H1 (cell line): ENCODE measurements around the gene TTLL5. TPM values are rescaled to one million over a fixed set of nuclear protein-coding genes. Genes with fewer than 3 reads are reported as not detected.

ENCODE experiments used
- KDM4A ChIP-seq: IDR thresholded peaks from one replicate; pipeline ENCODE4 v1.7.1; 2012; ENCODE audit warnings: low read depth, mild to moderate bottlenecking, moderate library complexity, low read length, inconsistent platforms; ENCODE audit not compliant: severe bottlenecking
- POLR2A ChIP-seq, 2 experiments: IDR thresholded peaks; 1 replicate in 1 of 2; 2 replicates in 1 of 2; pipeline ENCODE4 v1.6.1; 2011; ENCODE audit warnings: low read depth in 2 of 2, low read length in 2 of 2, mild to moderate bottlenecking in 2 of 2; ENCODE audit errors: control extremely low read depth in 1 of 2
- SIN3A ChIP-seq, 2 experiments: IDR thresholded peaks in 1 of 2; conservative IDR thresholded peaks in 1 of 2; 2 replicates each; pipeline ENCODE4 v1.6.1; 2011 to 2012; ENCODE audit warnings: low read length in 2 of 2, improper control_type of control experiment in 1 of 2, low read depth in 1 of 2, mild to moderate bottlenecking in 1 of 2
- SIX5 ChIP-seq: IDR thresholded peaks from 2 replicates; pipeline ENCODE4 v1.6.1; 2011; ENCODE audit warnings: mild to moderate bottlenecking, low read depth, low read length
- SP2 ChIP-seq: IDR thresholded peaks from 2 replicates; pipeline ENCODE4 v1.6.1; 2012; ENCODE audit warnings: mild to moderate bottlenecking, low read length, inconsistent platforms
- polyA plus RNA-seq, 7 experiments: library from polyadenylated mRNA; depleted of rRNA in 3 of 7; stranded (reverse) in 5 of 7; unstranded in 2 of 7; fragments of >200 nt in 5 of 7; fragments of 200-250 nt in 2 of 7; gene quantifications; 1 replicate in 5 of 7; 2 replicates in 1 of 7; 4 replicates in 1 of 7; pipeline versions ENCODE4 v1.2.1 to v1.2.3, GENCODE V29; 2011 to 2013; ENCODE audit warnings: missing spikeins in 2 of 7, mixed read lengths in 2 of 7
- total RNA-seq: library from RNA; stranded (reverse); fragmentation: NEBNext Ultra II Directional; extraction: Animal tissue kit (Norgen Biotek cat#: 25700); gene quantifications from 2 replicates; pipeline ENCODE4 v1.2.1, GENCODE V29; 2021

The TTLL5 gene
- total and polyA plus RNA-seq, 2 of the 8 experiments (the other 6 are each of a cell fraction or from before 2014, with no cell fraction given) = 16.1 to 45.9 TPM

- TF ChIP-seq SIX5 (no peak), POLR2A (IDR thresholded peaks at IDR 0.05; ENCODE audit: control extremely low read depth in 1 of 2, low read depth in 2 of 2, low read length in 2 of 2) (no peak), SIN3A (conservative IDR thresholded peaks at IDR 0.05 in 1 of 2, IDR thresholded peaks at IDR 0.05 in 1 of 2; ENCODE audit: low read depth in 1 of 2, low read length in 2 of 2) (no peak), KDM4A (no peak), SP2 (no peak)
Measured at GRCh38 chr14:75934998-75935628, 274.1 kb downstream of the TTLL5 start (continued).
